AG20443 (cell line): ENCODE data around the gene LHPP.

Source experiments
- DNase-seq: peaks from one replicate; pipeline ENCODE4 v3.0.0; 2012; ENCODE audit warnings: low spot score, mixed read lengths

LHPP gene

GRCh38 chr10:124557648-124558338 lies 96.2 kb downstream of the LHPP start:
- no peak for DNase-seq

GRCh38 chr10:124558339-124559321 lies 97.0 kb downstream of the LHPP start:
- DNase-seq = peak; percentile 59

- no peak for DNase-seq
These were observed 97.9 kb downstream of the LHPP start for GRCh38 chr10:124559372-124560132.

GRCh38 chr10:124560377-124561105 lies 98.9 kb downstream of the LHPP start:
- peak; percentile 84 for DNase-seq

GRCh38 chr10:124561206-124561605 lies 99.6 kb downstream of the LHPP start:
- DNase-seq = no peak

GRCh38 chr10:124562425-124563060 lies 100.9 kb downstream of the LHPP start:
- DNase-seq = no peak

- no peak for DNase-seq
These were observed 101.9 kb downstream of the LHPP start for GRCh38 chr10:124563320-124564040.

GRCh38 chr10:124564881-124565280 lies 103.3 kb downstream of the LHPP start:
- DNase-seq = no peak

GRCh38 chr10:124565565-124566221 lies 104.1 kb downstream of the LHPP start:
- DNase-seq = no peak

- no peak for DNase-seq
These were observed 104.7 kb downstream of the LHPP start for GRCh38 chr10:124566222-124566888.

- no peak for DNase-seq
These were observed 105.6 kb downstream of the LHPP start for GRCh38 chr10:124566981-124567835.

GRCh38 chr10:124568339-124568738 lies 106.7 kb downstream of the LHPP start:
- no peak for DNase-seq

- no peak for DNase-seq
These were observed 107.4 kb downstream of the LHPP start for GRCh38 chr10:124568848-124569622.

GRCh38 chr10:124569623-124570470 lies 108.2 kb downstream of the LHPP start:
- DNase-seq = no peak

GRCh38 chr10:124570646-124571045 lies 109.0 kb downstream of the LHPP start:
- DNase-seq = no peak

- no peak for DNase-seq
These were observed 111.1 kb downstream of the LHPP start for GRCh38 chr10:124572751-124573150.
